ENCODE results near the gene GAL3ST1. TPM values are rescaled to one million over a fixed set of nuclear protein-coding genes. Genes with fewer than 3 reads are reported as not detected.

The GAL3ST1 gene
- total RNA-seq, 3 donors from 2014 or later (not counting 1 experiment from before 2014, with no cell fraction given): not detected

DNA sequence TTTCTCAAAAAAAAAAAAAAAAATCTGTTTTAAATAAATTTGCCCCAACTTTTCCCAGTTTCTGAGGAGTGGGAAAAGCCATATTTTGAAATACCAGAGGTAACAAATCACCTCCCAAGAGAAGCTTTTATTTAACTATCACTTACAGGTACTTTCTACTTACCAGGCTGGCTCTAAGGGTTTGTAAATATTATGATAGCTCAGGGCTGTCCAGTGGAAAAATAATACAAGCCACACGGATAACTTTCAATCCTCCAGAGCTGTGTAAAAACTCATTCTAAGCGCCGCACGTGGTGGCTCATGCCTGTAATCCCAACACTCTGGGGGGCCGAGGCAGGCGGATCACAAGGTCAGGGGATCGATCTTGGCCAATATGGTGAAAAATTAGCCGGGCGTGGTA, 63.4 kb downstream of the GAL3ST1 start:
- TF ChIP-seq, protein P1, sequence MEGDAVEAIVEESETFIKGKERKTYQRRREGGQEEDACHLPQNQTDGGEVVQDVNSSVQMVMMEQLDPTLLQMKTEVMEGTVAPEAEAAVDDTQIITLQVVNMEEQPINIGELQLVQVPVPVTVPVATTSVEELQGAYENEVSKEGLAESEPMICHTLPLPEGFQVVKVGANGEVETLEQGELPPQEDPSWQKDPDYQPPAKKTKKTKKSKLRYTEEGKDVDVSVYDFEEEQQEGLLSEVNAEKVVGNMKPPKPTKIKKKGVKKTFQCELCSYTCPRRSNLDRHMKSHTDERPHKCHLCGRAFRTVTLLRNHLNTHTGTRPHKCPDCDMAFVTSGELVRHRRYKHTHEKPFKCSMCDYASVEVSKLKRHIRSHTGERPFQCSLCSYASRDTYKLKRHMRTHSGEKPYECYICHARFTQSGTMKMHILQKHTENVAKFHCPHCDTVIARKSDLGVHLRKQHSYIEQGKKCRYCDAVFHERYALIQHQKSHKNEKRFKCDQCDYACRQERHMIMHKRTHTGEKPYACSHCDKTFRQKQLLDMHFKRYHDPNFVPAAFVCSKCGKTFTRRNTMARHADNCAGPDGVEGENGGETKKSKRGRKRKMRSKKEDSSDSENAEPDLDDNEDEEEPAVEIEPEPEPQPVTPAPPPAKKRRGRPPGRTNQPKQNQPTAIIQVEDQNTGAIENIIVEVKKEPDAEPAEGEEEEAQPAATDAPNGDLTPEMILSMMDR (IDR thresholded peaks at IDR 0.05): no peak
- H3K4me1 Mint-ChIP-seq: no peaks in the 10 kb centered on the region
- 94% methylated on average over 9 of the region's 9 CpGs for WGBS (ENCODE audit: insufficient coverage)
- no peak overlapping the region for H3K27ac Mint-ChIP-seq
- no peak overlapping the region for H3K27ac ChIP-seq (ENCODE audit: low read length)
- H3K9me3 ChIP-seq (ENCODE audit: control insufficient read depth, insufficient read depth, low read length): no peaks in the 10 kb centered on the region
- no peaks in the 10 kb centered on the region for H3K36me3 Mint-ChIP-seq
- no peaks in the 10 kb centered on the region for H3K4me1 ChIP-seq (ENCODE audit: control insufficient read depth, insufficient read depth, low read length)
- H3K4me3 Mint-ChIP-seq: no peak overlapping the region
- peaks cover 4% of the 10 kb centered on the region for H3K27me3 ChIP-seq (ENCODE audit: control insufficient read depth, insufficient read depth, low read length)
- DNase-seq: no peak
- intact Hi-C loops (cut with micrococcal nuclease): no loop called here
- no peaks in the 10 kb centered on the region for H3K9me3 Mint-ChIP-seq
- H3K27me3 Mint-ChIP-seq (ENCODE audit: low read depth in 2 of 2): peaks cover 15 to 16% of the 10 kb centered on the region in 2 donors
- ATAC-seq: no peak
- H3K36me3 ChIP-seq (ENCODE audit: control insufficient read depth, insufficient read depth, low read length): no peaks in the 10 kb centered on the region
- no peak overlapping the region for H3K4me3 ChIP-seq (ENCODE audit: low read length)

DNA sequence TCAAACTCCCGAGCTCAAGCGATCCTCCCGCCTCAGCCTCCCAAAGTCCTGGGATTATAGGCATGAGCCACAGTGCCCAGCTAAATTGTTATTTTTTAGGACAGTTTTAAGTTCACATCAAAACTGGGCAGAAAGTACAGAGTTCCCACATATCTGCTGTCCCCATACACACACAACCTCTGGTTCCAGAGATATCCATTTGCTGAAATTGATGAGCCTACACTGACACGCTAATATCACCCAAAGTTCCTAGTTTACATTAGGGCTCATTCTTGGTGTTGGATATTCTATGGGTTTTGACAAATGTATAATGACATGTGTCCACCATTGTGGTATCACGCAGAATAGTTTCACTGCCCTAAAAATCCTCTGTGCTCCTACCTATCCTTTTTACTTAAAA, 66.2 kb downstream of the GAL3ST1 start:
- TF ChIP-seq, protein P1 (IDR thresholded peaks at IDR 0.05): no peak
- H3K9me3 Mint-ChIP-seq: no peaks in the 10 kb centered on the region

DNA sequence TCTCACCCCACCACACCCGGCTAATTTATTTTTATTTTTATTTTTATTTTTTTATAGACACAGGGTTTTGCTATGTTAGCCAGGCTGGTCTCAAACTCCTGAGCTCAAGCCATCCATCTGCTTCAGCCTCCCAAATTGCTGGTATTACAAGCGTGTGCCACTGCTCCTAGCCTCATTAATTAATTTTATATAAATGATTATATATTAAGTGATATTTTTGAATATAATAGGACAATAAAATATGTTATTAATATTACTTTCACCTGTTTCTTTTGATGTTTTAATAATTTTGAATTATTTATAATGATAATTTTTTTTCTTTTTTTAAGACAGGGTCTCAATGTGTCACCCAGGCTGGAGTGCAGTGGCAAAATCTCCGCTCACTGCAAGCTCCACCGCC, 66.8 kb downstream of the GAL3ST1 start:
- Mint-ChIP-seq H3K4me1 (no peaks in the 10 kb centered on the region), H3K4me3 (no peak overlapping the region), H3K9me3 (no peaks in the 10 kb centered on the region), H3K36me3 (no peaks in the 10 kb centered on the region), H3K27me3 (ENCODE audit: low read depth in 2 of 2) (peaks cover 18 to 20% of the 10 kb centered on the region in 2 donors), H3K27ac (no peak overlapping the region)
- no peak for DNase-seq
- Histone ChIP-seq H3K4me1 (ENCODE audit: control insufficient read depth, insufficient read depth, low read length) (no peaks in the 10 kb centered on the region), H3K4me3 (ENCODE audit: low read length) (no peak overlapping the region), H3K9me3 (ENCODE audit: control insufficient read depth, insufficient read depth, low read length) (no peaks in the 10 kb centered on the region), H3K36me3 (ENCODE audit: control insufficient read depth, insufficient read depth, low read length) (no peaks in the 10 kb centered on the region), H3K27me3 (ENCODE audit: control insufficient read depth, insufficient read depth, low read length) (peaks cover 14% of the 10 kb centered on the region), H3K27ac (ENCODE audit: low read length) (no peak overlapping the region)
- TF ChIP-seq, protein P1 (IDR thresholded peaks at IDR 0.05): no peak
- ATAC-seq: no peak
- 96% methylated on average over 2 of the region's 4 CpGs for WGBS (ENCODE audit: insufficient coverage)
- intact Hi-C loops (cut with micrococcal nuclease): no loop called here

More for the DNA sequence above, 66.2 kb downstream of the GAL3ST1 start:
- H3K36me3 Mint-ChIP-seq: no peaks in the 10 kb centered on the region
- Histone ChIP-seq H3K9me3 (ENCODE audit: control insufficient read depth, insufficient read depth, low read length) (no peaks in the 10 kb centered on the region), H3K4me3 (ENCODE audit: low read length) (no peak overlapping the region), H3K27ac (ENCODE audit: low read length) (no peak overlapping the region), H3K36me3 (ENCODE audit: control insufficient read depth, insufficient read depth, low read length) (no peaks in the 10 kb centered on the region), H3K27me3 (ENCODE audit: control insufficient read depth, insufficient read depth, low read length) (peaks cover 14% of the 10 kb centered on the region), H3K4me1 (ENCODE audit: control insufficient read depth, insufficient read depth, low read length) (no peaks in the 10 kb centered on the region)
- ATAC-seq: no peak
- no peak overlapping the region for H3K27ac Mint-ChIP-seq
- no peak for DNase-seq
- no peak overlapping the region for H3K4me3 Mint-ChIP-seq
- H3K27me3 Mint-ChIP-seq (ENCODE audit: low read depth in 2 of 2): peaks cover 18 to 20% of the 10 kb centered on the region in 2 donors
- H3K4me1 Mint-ChIP-seq: no peaks in the 10 kb centered on the region
- intact Hi-C loops (cut with micrococcal nuclease): no loop called here
- WGBS (ENCODE audit: insufficient coverage): 73% methylated on average over 4 of the region's 5 CpGs

DNA sequence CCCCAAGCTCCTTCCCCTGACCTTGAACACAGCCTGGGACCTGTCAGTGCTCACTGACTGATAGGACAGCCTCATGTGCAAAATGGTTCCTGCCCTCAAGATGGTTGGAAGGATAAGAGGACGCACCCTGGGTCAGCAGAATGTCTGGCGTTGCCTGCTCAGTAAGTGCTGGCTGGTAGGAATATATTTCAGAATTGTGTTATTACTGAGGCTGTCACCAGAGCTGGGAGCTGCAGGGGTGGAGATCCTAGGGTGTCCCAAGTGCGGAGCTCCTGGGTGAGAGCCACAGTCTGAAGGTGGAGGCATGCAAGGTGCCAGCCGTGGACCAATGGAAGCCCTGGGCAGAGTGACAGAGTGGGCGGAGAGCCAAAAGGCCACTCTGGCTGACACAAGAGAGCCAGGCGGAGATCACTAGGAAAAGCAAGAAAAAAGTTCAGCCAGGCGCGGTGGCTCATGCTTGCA, 67.9 kb downstream of the GAL3ST1 start:
- TF ChIP-seq, protein P1 (IDR thresholded peaks at IDR 0.05): no peak
- no peak overlapping the region for H3K4me3 ChIP-seq (ENCODE audit: low read length)
- no peaks in the 10 kb centered on the region for H3K36me3 ChIP-seq (ENCODE audit: control insufficient read depth, insufficient read depth, low read length)
- H3K27ac ChIP-seq (ENCODE audit: low read length): no peak overlapping the region
- ATAC-seq (no peak), DNase-seq (no peak)
- no peak overlapping the region for H3K27ac Mint-ChIP-seq
- H3K36me3 Mint-ChIP-seq: no peaks in the 10 kb centered on the region
- WGBS (ENCODE audit: insufficient coverage): 88% methylated on average over 8 of the region's 8 CpGs
- intact Hi-C loops (cut with micrococcal nuclease): no loop called here
- no peaks in the 10 kb centered on the region for H3K4me1 ChIP-seq (ENCODE audit: control insufficient read depth, insufficient read depth, low read length)
- no peaks in the 10 kb centered on the region for H3K9me3 ChIP-seq (ENCODE audit: control insufficient read depth, insufficient read depth, low read length)
- peaks cover 18 to 20% of the 10 kb centered on the region in 2 donors for H3K27me3 Mint-ChIP-seq (ENCODE audit: low read depth in 2 of 2)
- no peak overlapping the region for H3K4me3 Mint-ChIP-seq
- H3K27me3 ChIP-seq (ENCODE audit: control insufficient read depth, insufficient read depth, low read length): peaks cover 14% of the 10 kb centered on the region
- no peaks in the 10 kb centered on the region for H3K9me3 Mint-ChIP-seq
- H3K4me1 Mint-ChIP-seq: no peaks in the 10 kb centered on the region

All from natural killer cell (primary cell).